AG04449 (cell line): ENCODE measurements around the gene RNF121.

Experiments
- CTCF ChIA-PET: fragments of 350-600 bp; formaldehyde crosslinking; extraction: SDS; loops from one replicate; lab custom pipeline; 2021; ENCODE audit warnings: antibody characterized with exemption; lab: Yijun Ruan, JAX
- POLR2A ChIA-PET: fragments of 400-600, 350-600 bp; formaldehyde crosslinking; extraction: SDS; loops from one replicate; lab custom pipeline; 2020; ENCODE audit warnings: antibody characterized with exemption, inconsistent platforms; lab: Yijun Ruan, JAX
- DNase-seq: peaks from one replicate; pipeline ENCODE4 v3.0.0-alpha.2; 2010; ENCODE audit warnings: low read depth, low spot score
- H3K4me3 ChIP-seq: 2 replicates; pipeline ENCODE4 v1.5.1; 2011; ENCODE audit warnings: low read depth, mild to moderate bottlenecking, control low read depth, low read length
- CTCF ChIP-seq: IDR thresholded peaks from one replicate; pipeline ENCODE4 v1.5.1; 2011; ENCODE audit warnings: mild to moderate bottlenecking, moderate library complexity, low read length, control low read depth, inconsistent platforms; ENCODE audit not compliant: insufficient read depth; ENCODE audit errors: missing control alignments

RNF121 gene

GRCh38 chr11:72037554-72038311 is 108.9 kb downstream of the RNF121 start:
- no peak for TF ChIP-seq CTCF
- ChIA-PET CTCF (interaction anchor here (0.6 to 16.6 kb wide), 12 partner anchors 8 to 395 kb away, joined by 3 to 231 read pairs (median 6); no protein-coding TSS in a partner anchor), POLR2A (interaction anchor here (0.7 to 1.2 kb wide), 3 partner anchors 13 to 54 kb away, joined by 3 to 4 read pairs (median 3); no protein-coding TSS in a partner anchor)
- DNase-seq, result no peak
- H3K4me3 ChIP-seq, result peak overlapping the region; percentile 63

- POLR2A ChIA-PET, result interaction anchor here (0.7 to 1.2 kb wide), 3 partner anchors 13 to 53 kb away, joined by 3 to 4 read pairs (median 3); no protein-coding TSS in a partner anchor
- TF ChIP-seq CTCF, result no peak
- H3K4me3 ChIP-seq, result peak overlapping the region; percentile 63
- CTCF ChIA-PET, result interaction anchor here (0.6 to 4.2 kb wide), 12 partner anchors 9 to 393 kb away, joined by 3 to 40 read pairs (median 8); no protein-coding TSS in a partner anchor
- no peak for DNase-seq
Measured at GRCh38 chr11:72038491-72038890, 109.6 kb downstream of the RNF121 start.

- POLR2A ChIA-PET, result interaction anchor here (1.2 kb wide), 1 partner anchor 19 kb away, joined by 3 read pairs; no protein-coding TSS in a partner anchor
- peak overlapping the region; percentile 63 for H3K4me3 ChIP-seq
- TF ChIP-seq CTCF, result no peak
- DNase-seq, result no peak
- CTCF ChIA-PET, result interaction anchor here (0.6 to 4.2 kb wide), 13 partner anchors 9 to 392 kb away, joined by 3 to 40 read pairs (median 8); no protein-coding TSS in a partner anchor
Measured at GRCh38 chr11:72039031-72039855, 110.4 kb downstream of the RNF121 start.

- TF ChIP-seq CTCF, result no peak
- no peak for DNase-seq
- ChIA-PET CTCF (interaction anchor here (0.7 to 4.2 kb wide), 14 partner anchors 7 to 391 kb away, joined by 3 to 40 read pairs (median 8); no protein-coding TSS in a partner anchor), POLR2A (interaction anchor here (0.7 to 1.8 kb wide), 5 partner anchors 9 to 39 kb away, joined by 3 to 12 read pairs (median 5); no protein-coding TSS in a partner anchor)
- peak overlapping the region; percentile 63 for H3K4me3 ChIP-seq
Measured at GRCh38 chr11:72039856-72040401, 111.1 kb downstream of the RNF121 start.

GRCh38 chr11:72040491-72041363 is 111.9 kb downstream of the RNF121 start:
- peak; percentile 77 for DNase-seq
- ChIA-PET CTCF (interaction anchor here (0.7 to 4.2 kb wide), 9 partner anchors 8 to 391 kb away, joined by 3 to 40 read pairs (median 11); no protein-coding TSS in a partner anchor), POLR2A (interaction anchor here (0.7 to 1.8 kb wide), 5 partner anchors 9 to 38 kb away, joined by 3 to 12 read pairs (median 5); no protein-coding TSS in a partner anchor)
- TF ChIP-seq CTCF, result no peak
- H3K4me3 ChIP-seq, result peak overlapping the region; percentile 63
